ENCODE measurements around the gene UBE2H. TPM values are rescaled to one million over a fixed set of nuclear protein-coding genes. Genes with fewer than 3 reads are reported as not detected.

Gene UBE2H
- total and polyA plus RNA-seq, 10 of the 15 experiments (the other 5 are each of a cell fraction or from before 2014, with no cell fraction given), result 15.6 to 75.5 (median 32.8) TPM

- Histone ChIP-seq H3K79me2 (ENCODE audit: control insufficient read depth, insufficient read depth, low read length) (peaks cover 2% of the 10 kb centered on the region), H2AFZ (ENCODE audit: control insufficient read depth, low read depth, low read length) (no peak overlapping the region), H3K36me3 (ENCODE audit: control insufficient read depth in 2 of 2, insufficient read depth in 2 of 2, low read length in 1 of 2) (peaks cover 3 to 6% of the 10 kb centered on the region in 2 experiments; a peak in 2 of 4 replicates), H3K27me3 (replicated peaks in 1 of 2; ENCODE audit: control insufficient read depth in 2 of 2, insufficient read depth in 2 of 2, low read length in 1 of 2) (no peaks in the 10 kb centered on the region), H4K20me1 (ENCODE audit: control insufficient read depth, insufficient read depth) (peaks cover 4% of the 10 kb centered on the region), H3K4me1 (ENCODE audit: control insufficient read depth, insufficient read depth, low read length) (peaks cover 5% of the 10 kb centered on the region; the same call in 1 of the 2 replicates), H3K9ac (ENCODE audit: control insufficient read depth, insufficient read depth, low read length) (no peak overlapping the region), H3K27ac (ENCODE audit: control insufficient read depth, insufficient read depth) (no peak overlapping the region), H3K9me3 (replicated peaks; ENCODE audit: control insufficient read depth, insufficient read depth, low read length) (no peaks in the 10 kb centered on the region), H3K4me2 (ENCODE audit: control insufficient read depth, insufficient read depth) (no peak overlapping the region), H3K4me3 (no peak overlapping the region)
- no peak for DNase-seq (ENCODE audit: low read depth, low spot score)
- CTCF ChIA-PET, result no interaction called here
- no peak for FAIRE-seq
- BruUV-seq (replicated peaks), result no TSS peak
- in situ Hi-C loops (cut with MboI) (no loop called here), intact Hi-C loops (cut with micrococcal nuclease; ENCODE audit: unreplicated experiment) (no loop called here)
- no peak for TF ChIP-seq EP300 (IDR thresholded peaks at IDR 0.05; ENCODE audit: borderline replicate concordance in 1 of 2, control insufficient read depth in 1 of 2, low read depth in 2 of 2, low read length in 2 of 2)
- no peak for TF ChIP-seq CEBPB (IDR thresholded peaks at IDR 0.05; ENCODE audit: borderline replicate concordance in 1 of 2, low read depth in 2 of 2, low read length in 2 of 2)
- no peak for TF ChIP-seq JUNB (IDR thresholded peaks at IDR 0.05)
- TF ChIP-seq, protein P1, sequence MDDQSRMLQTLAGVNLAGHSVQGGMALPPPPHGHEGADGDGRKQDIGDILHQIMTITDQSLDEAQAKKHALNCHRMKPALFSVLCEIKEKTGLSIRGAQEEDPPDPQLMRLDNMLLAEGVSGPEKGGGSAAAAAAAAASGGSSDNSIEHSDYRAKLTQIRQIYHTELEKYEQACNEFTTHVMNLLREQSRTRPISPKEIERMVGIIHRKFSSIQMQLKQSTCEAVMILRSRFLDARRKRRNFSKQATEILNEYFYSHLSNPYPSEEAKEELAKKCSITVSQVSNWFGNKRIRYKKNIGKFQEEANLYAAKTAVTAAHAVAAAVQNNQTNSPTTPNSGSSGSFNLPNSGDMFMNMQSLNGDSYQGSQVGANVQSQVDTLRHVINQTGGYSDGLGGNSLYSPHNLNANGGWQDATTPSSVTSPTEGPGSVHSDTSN (IDR thresholded peaks at IDR 0.05; ENCODE audit: insufficient replicate concordance, low read depth, low read length), result no peak
- no peak for TF ChIP-seq BRCA1 (IDR thresholded peaks at IDR 0.05; ENCODE audit: low read depth, low read length)
- TF ChIP-seq IRF3 (IDR thresholded peaks at IDR 0.05), result no peak
- TF ChIP-seq LARP7 (IDR thresholded peaks at IDR 0.05), result no peak
- TF ChIP-seq MXI1 (IDR thresholded peaks at IDR 0.05; ENCODE audit: low read depth, low read length), result no peak
- no peak for TF ChIP-seq FOS (IDR thresholded peaks at IDR 0.05; ENCODE audit: borderline replicate concordance, extremely low read depth, insufficient read length)
- no peak for TF ChIP-seq SMARCA5 (IDR thresholded peaks at IDR 0.05)
- TF ChIP-seq CBFB (IDR thresholded peaks at IDR 0.05; ENCODE audit: low read depth), result no peak
- ATAC-seq, result no peak
- SMC1A ChIA-PET (ENCODE audit: uncharacterized antibody, unreplicated experiment), result interaction anchor here (1.1 to 1.3 kb wide), 2 partner anchors 9 to 112 kb away, joined by 3 read pairs; no protein-coding TSS in a partner anchor
- RAD21 ChIA-PET (ENCODE audit: unreplicated experiment), result interaction anchor here (0.6 kb wide), 1 partner anchor 112 kb away, joined by 4 read pairs; no protein-coding TSS in a partner anchor
- 83% methylated on average over 5 of the region's 5 CpGs for WGBS (ENCODE audit: insufficient coverage, insufficient replicate concordance, low lambda C conversion rate, missing lambda C conversion rate)
- POLR2A ChIA-PET, result interaction anchor here (1.1 kb wide), 1 partner anchor 11 kb away, joined by 6 read pairs; no protein-coding TSS in a partner anchor
Measured at GRCh38 chr7:129898502-129899160, 54.1 kb downstream of the UBE2H start.

Measured in GM12878 (cell line).